Activated naive CD8-positive, alpha-beta T cell treated with anti-CD3 and anti-CD28 coated beads, Interleukin-2, amount 10 ng/mL, durations not matched to agents 7 days and 5 days (primary cell): ENCODE data around the gene LDAH. TPM values are rescaled to one million over a fixed set of nuclear protein-coding genes. Genes with fewer than 3 reads are reported as not detected.

Source experiments
- total RNA-seq, 2 experiments: library from RNA; stranded (reverse); gene quantifications; one replicate each; pipeline ENCODE4 v1.2.3, GENCODE V29; 2021

Gene LDAH
- total RNA-seq, 2 experiments from 2014 or later, result 19.1 to 21.8 TPM

Other genes starting within 250 kb of the LDAH start
- gene HS1BP3, start 172.0 kb downstream of the LDAH start, total RNA-seq, result 10 to 100 TPM; 13.8 to 14.8 TPM
- not detected for gene GDF7, start 156.0 kb downstream of the LDAH start, total RNA-seq
- gene APOB, start 221.0 kb upstream of the LDAH start, total RNA-seq, result not detected